PC-3 (cell line): ENCODE data around the gene EDA2R. TPM values are rescaled to one million over a fixed set of nuclear protein-coding genes. Genes with fewer than 3 reads are reported as not detected.

Experiments used
- ATAC-seq: fragments of 200-7000 bp; cut with Tn5 transposase; 2 replicates; pipeline ENCODE4 v1.9.1; 2020; ENCODE audit warnings: mild to moderate bottlenecking, moderate library complexity
- BruUV-seq: library from RNA; stranded (reverse); fragments of 400-500 nt; replicated peaks from 2 replicates; lab custom pipeline; 2021; lab: Mats Ljungman, UMichigan
- CTCF ChIA-PET: fragments of 300-600 bp; sonication (Branson Sonifier 250); formaldehyde crosslinking; loops from one replicate; lab custom pipeline; 2022; ENCODE audit warnings: antibody characterized with exemption; lab: Charles Lee
- POLR2A ChIA-PET: fragments of 300-600 bp; sonication (Branson Sonifier 250); formaldehyde crosslinking; loops from one replicate; lab custom pipeline; 2022; ENCODE audit warnings: antibody characterized with exemption; ENCODE audit not compliant: unreplicated experiment; lab: Charles Lee
- DNase-seq: peaks from one replicate; pipeline ENCODE4 v3.0.0-alpha.2; 2015
- H2AFZ ChIP-seq: fragments of 300-600 bp; sonication (generic); 2 replicates; pipeline ENCODE4 v1.6.0; 2016; ENCODE audit warnings: antibody characterized with exemption, low read length
- H3F3A ChIP-seq: fragments of 300-600 bp; sonication (generic); one replicate; pipeline ENCODE4 v1.6.0; 2017; ENCODE audit warnings: antibody characterized with exemption, low read length, control low read depth, mild to moderate bottlenecking; ENCODE audit not compliant: unreplicated experiment
- H3K27ac ChIP-seq: fragments of 300-600 bp; sonication (generic); 2 replicates; pipeline ENCODE4 v1.5.1; 2016; ENCODE audit warnings: mild to moderate bottlenecking, low read length
- H3K27me3 ChIP-seq: fragments of 300-600 bp; sonication (generic); 2 replicates; pipeline ENCODE4 v1.6.1; 2016; ENCODE audit warnings: low read length, mixed read lengths
- H3K36me3 ChIP-seq: fragments of 300-600 bp; sonication (generic); 2 replicates; pipeline ENCODE4 v1.6.1; 2016; ENCODE audit warnings: low read depth, mixed run types, low read length, mixed read lengths
- H3K4me1 ChIP-seq: fragments of 300-600 bp; sonication (generic); 2 replicates; pipeline ENCODE4 v1.5.1; 2016; ENCODE audit warnings: low read length; ENCODE audit not compliant: insufficient read depth
- H3K4me2 ChIP-seq: fragments of 300-600 bp; sonication (generic); 2 replicates; pipeline ENCODE4 v1.6.0; 2016; ENCODE audit warnings: low read length
- H3K4me3 ChIP-seq: fragments of 300-600 bp; sonication (generic); 2 replicates; pipeline ENCODE4 v1.5.1; 2016; ENCODE audit warnings: mild to moderate bottlenecking, low read length, mixed read lengths
- H3K79me2 ChIP-seq: fragments of 300-600 bp; sonication (generic); 2 replicates; pipeline ENCODE4 v1.6.1; 2017; ENCODE audit warnings: low read length, mixed read lengths
- H3K9ac ChIP-seq: fragments of 300-600 bp; sonication (generic); 2 replicates; pipeline ENCODE4 v1.6.0; 2016; ENCODE audit warnings: mild to moderate bottlenecking, low read length
- H3K9me2 ChIP-seq: fragments of 300-600 bp; sonication (generic); replicated peaks from 2 replicates; pipeline ENCODE4 v1.6.1; 2016; ENCODE audit warnings: mixed run types, low read length, mixed read lengths
- H3K9me3 ChIP-seq: fragments of 300-600 bp; sonication (generic); 2 replicates; pipeline ENCODE4 v1.6.1; 2016; ENCODE audit warnings: low read length, mixed read lengths
- H4K20me1 ChIP-seq: fragments of 300-600 bp; sonication (generic); 2 replicates; pipeline ENCODE4 v1.6.1; 2016; ENCODE audit warnings: low read length, mixed read lengths
- EZH2 ChIP-seq: fragments of 300-600 bp; sonication (generic); IDR thresholded peaks from one replicate; pipeline ENCODE4 v1.6.1; 2017; ENCODE audit warnings: antibody characterized with exemption, mild to moderate bottlenecking, low read length; ENCODE audit not compliant: unreplicated experiment
- EZH2phosphoT487 ChIP-seq: fragments of 300-600 bp; sonication (generic); IDR thresholded peaks from 2 replicates; pipeline ENCODE4 v1.6.1; 2018; ENCODE audit warnings: mild to moderate bottlenecking, antibody characterized with exemption, low read length, borderline replicate concordance
- intact Hi-C: fragments of 100-400 bp; cut with micrococcal nuclease; formaldehyde crosslinking; loops from 2 replicates; pipeline ENCODE4 v1.9.0; 2023
- total RNA-seq: library from RNA; depleted of rRNA; stranded (reverse); fragments of >200 nt; gene quantifications from 2 replicates; pipeline ENCODE4 v1.2.3, GENCODE V29; 2014
- TF ChIP-seq, protein P1 (sequence below): fragments of 300-600 bp; sonication (generic); conservative IDR thresholded peaks from 2 replicates; pipeline ENCODE4 v1.5.1; 2017; ENCODE audit warnings: antibody characterized with exemption, low read depth, mild to moderate bottlenecking, low read length

EDA2R gene
- total RNA-seq, 1 experiment from 2014 or later: not detected

DNA sequence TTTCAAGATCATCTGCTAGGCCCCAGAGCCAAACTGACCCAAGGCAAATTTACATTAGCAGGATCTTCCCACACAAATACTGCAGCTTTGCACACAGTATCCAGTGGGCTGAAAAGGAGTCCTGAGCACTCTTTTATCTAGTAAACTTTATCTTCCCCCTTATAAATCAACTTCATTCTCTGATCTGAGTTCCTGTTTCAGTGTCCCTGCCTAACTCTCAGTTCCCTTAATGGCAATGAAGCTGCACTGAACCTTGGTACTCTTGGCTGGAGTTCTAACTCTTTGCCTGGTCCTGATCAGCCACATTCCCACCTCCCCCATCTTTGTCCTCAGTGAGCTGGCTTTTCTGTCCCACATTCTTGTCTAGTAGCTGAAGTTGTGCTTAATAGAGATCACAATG lies 37.4 kb downstream of the EDA2R start:
- intact Hi-C loops: no loop called here
- no peaks in the 10 kb centered on the region for H4K20me1 ChIP-seq
- no peak overlapping the region for H2AFZ ChIP-seq
- H3K4me2 ChIP-seq: no peak overlapping the region
- no peaks in the 10 kb centered on the region for H3K9me3 ChIP-seq
- no peaks in the 10 kb centered on the region for H3K4me1 ChIP-seq
- no TSS peak for BruUV-seq
- ATAC-seq: no peak
- no peaks in the 10 kb centered on the region for H3K36me3 ChIP-seq
- ChIA-PET CTCF (no interaction called here), POLR2A (no interaction called here)
- TF ChIP-seq EZH2phosphoT487 (no peak), EZH2 (no peak)
- TF ChIP-seq, protein P1, sequence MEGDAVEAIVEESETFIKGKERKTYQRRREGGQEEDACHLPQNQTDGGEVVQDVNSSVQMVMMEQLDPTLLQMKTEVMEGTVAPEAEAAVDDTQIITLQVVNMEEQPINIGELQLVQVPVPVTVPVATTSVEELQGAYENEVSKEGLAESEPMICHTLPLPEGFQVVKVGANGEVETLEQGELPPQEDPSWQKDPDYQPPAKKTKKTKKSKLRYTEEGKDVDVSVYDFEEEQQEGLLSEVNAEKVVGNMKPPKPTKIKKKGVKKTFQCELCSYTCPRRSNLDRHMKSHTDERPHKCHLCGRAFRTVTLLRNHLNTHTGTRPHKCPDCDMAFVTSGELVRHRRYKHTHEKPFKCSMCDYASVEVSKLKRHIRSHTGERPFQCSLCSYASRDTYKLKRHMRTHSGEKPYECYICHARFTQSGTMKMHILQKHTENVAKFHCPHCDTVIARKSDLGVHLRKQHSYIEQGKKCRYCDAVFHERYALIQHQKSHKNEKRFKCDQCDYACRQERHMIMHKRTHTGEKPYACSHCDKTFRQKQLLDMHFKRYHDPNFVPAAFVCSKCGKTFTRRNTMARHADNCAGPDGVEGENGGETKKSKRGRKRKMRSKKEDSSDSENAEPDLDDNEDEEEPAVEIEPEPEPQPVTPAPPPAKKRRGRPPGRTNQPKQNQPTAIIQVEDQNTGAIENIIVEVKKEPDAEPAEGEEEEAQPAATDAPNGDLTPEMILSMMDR: no peak
- no peaks in the 10 kb centered on the region for H3K27me3 ChIP-seq
- no peak overlapping the region for H3K27ac ChIP-seq
- no peaks in the 10 kb centered on the region for H3K9me2 ChIP-seq
- no peaks in the 10 kb centered on the region for H3F3A ChIP-seq
- no peak overlapping the region for H3K4me3 ChIP-seq
- no peak for DNase-seq
- no peaks in the 10 kb centered on the region for H3K79me2 ChIP-seq
- H3K9ac ChIP-seq: no peak overlapping the region

DNA sequence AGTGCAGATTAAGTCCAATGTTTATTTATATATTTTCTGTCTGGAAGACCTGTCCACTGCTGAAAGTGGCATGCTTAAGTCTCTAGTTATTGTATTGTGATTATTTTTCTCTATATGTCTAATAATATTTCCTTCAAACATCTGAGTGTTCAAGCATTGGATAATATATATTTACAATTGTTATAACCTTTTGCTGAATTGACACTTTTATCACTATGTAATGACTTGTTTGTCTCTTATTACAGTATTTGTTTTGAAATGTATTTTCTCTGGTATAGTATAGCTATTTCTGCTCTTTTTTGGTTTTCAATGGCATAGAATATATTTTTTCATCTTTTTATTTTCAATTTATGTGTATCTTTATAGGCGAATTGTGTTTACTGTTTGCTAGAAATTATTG lies 59.7 kb downstream of the EDA2R start:
- Histone ChIP-seq H3K4me2 (no peak overlapping the region), H3F3A (no peaks in the 10 kb centered on the region), H3K36me3 (no peaks in the 10 kb centered on the region), H3K4me1 (no peaks in the 10 kb centered on the region), H4K20me1 (no peaks in the 10 kb centered on the region), H2AFZ (no peak overlapping the region), H3K27me3 (no peaks in the 10 kb centered on the region), H3K4me3 (no peak overlapping the region), H3K9ac (no peak overlapping the region), H3K27ac (no peak overlapping the region), H3K9me3 (0 out of 2 replicates have a peak, but pooled peaks cover 6% of the 10 kb centered on the region), H3K9me2 (no peaks in the 10 kb centered on the region), H3K79me2 (no peaks in the 10 kb centered on the region)
- ChIA-PET POLR2A (no interaction called here), CTCF (no interaction called here)
- ATAC-seq: no peak
- DNase-seq: no peak
- TF ChIP-seq EZH2 (no peak), EZH2phosphoT487 (no peak)
- TF ChIP-seq, protein P1: no peak
- no TSS peak for BruUV-seq
- intact Hi-C loops: no loop called here

DNA sequence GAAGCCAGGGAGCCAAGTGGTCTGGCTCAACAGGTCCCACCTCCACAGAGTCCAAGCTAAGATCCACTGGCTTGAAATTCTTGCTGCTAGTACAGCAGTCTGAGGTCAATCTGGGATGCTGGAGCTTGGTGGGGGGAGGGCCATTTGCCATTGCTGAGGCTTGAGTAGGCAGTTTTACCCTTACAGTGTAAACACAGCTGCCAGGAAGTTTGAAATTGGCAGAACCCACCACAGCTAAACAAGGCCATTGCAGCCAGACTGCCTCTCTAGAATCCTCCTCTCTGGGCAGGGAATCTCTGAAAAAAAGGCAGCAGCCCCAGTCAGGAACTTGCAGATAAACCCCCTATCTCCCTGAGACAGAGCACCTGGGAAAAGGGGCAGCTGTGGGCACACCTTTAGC lies 84.9 kb downstream of the EDA2R start:
- ATAC-seq: no peak

More for the DNA sequence above, 84.9 kb downstream of the EDA2R start:
- no peak for TF ChIP-seq EZH2phosphoT487
- TF ChIP-seq EZH2: no peak
- TF ChIP-seq, protein P1: no peak
- Histone ChIP-seq H3K27me3 (no peaks in the 10 kb centered on the region), H3K79me2 (no peaks in the 10 kb centered on the region), H2AFZ (no peak overlapping the region), H3K36me3 (no peaks in the 10 kb centered on the region), H3K4me2 (no peak overlapping the region), H3K9me2 (no peaks in the 10 kb centered on the region), H3F3A (no peaks in the 10 kb centered on the region), H3K4me3 (no peak overlapping the region), H3K4me1 (no peaks in the 10 kb centered on the region), H4K20me1 (no peaks in the 10 kb centered on the region), H3K9ac (no peak overlapping the region), H3K9me3 (no peaks in the 10 kb centered on the region), H3K27ac (no peak overlapping the region)
- no TSS peak for BruUV-seq
- CTCF ChIA-PET: no interaction called here
- POLR2A ChIA-PET: no interaction called here
- DNase-seq: no peak
- intact Hi-C loops: no loop called here
